ENCODE results near the gene MAPK6.
"Not testable (repeated sequence)": the region's sequence is repeated elsewhere in the genome, so short reads cannot be mapped to it uniquely, and the experiment has no call there.

Gene MAPK6

GRCh38 chr15:52080031-52080430 lies 61.0 kb downstream of the MAPK6 start:
- DNase-seq (ENCODE audit: low read depth, low spot score), result no peak

DNA sequence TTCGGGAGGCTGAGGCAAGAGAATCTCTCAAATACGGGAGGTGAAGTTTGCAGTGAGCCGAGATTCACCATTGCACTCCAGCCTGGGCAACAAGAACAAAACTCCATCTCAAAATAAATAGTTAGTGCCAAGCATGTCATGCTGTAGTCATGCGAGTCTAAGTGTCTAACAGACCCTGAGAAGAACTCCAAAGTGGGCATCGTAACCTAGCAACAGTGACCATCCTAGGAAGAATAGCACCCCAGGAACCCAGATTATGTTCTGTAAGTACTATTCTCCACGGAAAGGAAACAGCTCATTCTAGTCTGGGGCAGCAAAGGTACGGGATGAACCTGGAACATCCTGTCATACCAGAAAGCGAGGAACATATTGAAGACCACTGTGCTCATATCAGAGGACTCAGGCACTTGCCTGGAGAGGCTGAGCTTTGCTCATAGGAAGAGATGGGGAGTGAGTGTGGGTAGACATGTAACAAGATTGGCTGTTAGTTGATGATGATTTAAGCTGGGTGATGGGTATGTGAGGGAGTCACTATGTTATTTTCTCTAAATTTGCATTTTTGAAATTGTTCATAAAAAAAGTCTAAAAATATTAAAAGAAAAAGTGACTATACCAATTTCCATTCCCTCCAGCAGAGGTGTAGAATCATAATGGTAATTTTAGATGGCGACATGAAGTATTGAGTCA lies 61.8 kb downstream of the MAPK6 start:
- DNase-seq (ENCODE audit: low read depth, low spot score), result no peak

GRCh38 chr15:52082197-52083036 lies 63.4 kb downstream of the MAPK6 start:
- no peak for DNase-seq (ENCODE audit: low read depth, low spot score)

DNA sequence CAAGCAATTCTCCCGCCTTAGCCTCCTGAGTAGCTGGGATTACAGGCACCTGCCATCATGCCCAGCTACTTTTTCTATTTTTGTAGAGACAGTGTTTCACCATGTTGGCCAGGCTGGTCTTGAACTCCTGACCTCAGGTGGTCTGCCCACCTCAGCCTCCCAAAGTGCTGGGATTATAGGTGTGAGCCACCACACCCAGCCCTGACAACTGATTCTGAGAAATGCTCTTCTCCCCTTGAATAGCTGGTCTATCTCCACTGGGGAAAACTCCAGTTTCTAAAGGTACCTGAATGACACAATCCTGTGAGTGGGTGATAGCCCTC lies 64.0 kb downstream of the MAPK6 start:
- not testable (repeated sequence) for DNase-seq (ENCODE audit: low read depth, low spot score)

DNA sequence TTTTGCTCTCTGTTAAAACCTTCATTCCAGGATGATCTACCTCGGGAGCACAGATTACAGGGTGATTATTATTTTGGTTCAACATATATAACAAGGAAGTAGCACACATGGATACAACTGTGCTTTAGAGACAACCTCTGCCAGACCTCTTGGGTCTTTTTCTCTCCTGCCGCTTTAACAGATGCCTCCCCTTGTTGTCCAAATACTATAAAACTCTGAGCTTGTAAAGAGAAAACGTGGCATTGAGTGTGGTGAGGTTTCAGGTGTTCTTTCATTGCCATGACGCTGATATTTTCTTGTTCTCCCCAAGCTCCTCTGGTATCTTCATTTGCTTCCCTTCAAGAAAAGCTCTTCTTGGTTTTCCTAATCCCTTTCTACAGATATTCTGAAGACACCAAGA lies 64.6 kb downstream of the MAPK6 start:
- DNase-seq (ENCODE audit: low read depth, low spot score), result no peak

DNA sequence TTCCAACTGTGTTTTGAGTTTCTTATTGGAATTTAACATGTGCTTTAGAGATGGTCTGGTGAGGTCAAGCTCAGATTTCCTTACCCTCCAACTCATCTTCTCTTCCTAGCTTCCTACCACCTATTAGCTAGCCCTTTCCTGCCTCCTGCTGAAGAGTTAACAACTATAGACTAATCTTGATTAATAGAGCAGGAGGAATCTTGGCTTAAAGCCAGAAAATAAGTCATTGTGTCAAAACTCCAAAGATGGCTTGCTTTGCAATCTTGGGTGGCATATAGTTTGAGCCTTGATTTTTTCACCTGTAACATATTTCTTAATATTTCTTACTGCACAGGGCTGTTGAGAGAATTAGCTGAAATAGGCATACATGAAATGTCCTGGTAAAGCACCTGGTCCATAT lies 66.3 kb downstream of the MAPK6 start:
- no peak for DNase-seq (ENCODE audit: low read depth, low spot score)

DNA sequence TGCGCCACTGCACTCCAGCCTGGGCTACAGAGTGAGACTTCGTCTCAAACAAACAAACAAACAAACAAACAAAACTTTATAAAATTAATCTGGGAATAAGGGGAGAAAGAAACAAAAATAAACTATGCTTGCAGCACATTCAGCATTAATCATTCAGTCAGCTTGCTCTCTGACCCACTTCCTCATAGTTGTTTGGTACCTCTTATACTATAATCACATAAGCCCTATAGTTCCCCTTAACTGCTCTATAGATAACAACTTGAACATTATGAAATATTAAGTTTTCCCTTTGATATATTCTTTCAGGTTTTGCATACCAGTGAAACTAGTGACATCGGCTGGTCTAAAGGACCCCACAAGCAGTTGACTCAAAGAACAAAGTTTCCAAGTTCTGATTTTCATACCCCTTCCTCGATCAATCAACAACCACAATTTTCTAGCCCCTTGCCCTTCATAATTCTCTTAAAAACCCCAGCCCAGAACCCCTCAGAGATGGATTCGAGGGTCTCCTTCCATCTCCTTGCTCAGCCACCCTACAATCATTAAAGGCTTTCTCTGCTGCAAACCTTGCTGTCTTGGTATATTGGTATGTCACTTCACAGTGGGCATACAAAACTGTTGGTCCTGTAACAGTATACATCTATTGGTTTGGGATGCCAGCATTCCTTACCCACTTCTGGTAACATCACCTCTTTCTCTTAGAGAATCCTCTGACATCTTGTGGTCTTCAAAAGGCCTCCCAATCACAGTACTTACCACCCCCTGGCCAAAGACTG lies 67.2 kb downstream of the MAPK6 start:
- no peak for DNase-seq (ENCODE audit: low read depth, low spot score)

- no peak for DNase-seq (ENCODE audit: low read depth, low spot score)
Measured at GRCh38 chr15:52090193-52090592, 71.2 kb downstream of the MAPK6 start.

DNA sequence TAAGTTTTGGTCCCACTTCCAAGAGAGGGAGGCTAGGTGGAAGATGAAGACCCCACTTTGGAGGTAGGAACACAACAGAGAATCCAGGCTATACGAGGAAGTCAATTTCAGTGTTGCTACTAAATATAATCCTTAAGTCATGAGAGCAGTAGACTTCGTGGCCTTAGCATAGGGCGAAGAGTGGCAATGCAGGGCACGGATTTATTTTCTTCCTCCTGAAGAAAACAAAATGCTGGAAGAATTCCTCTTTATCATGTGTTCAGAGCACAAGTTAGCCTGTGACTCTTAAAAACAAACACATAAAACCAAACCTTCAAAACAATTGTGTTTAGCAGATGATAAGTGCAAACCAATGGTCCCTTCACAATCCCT lies 74.1 kb downstream of the MAPK6 start:
- DNase-seq (ENCODE audit: low read depth, low spot score), result no peak

GRCh38 chr15:52093539-52094510 lies 74.8 kb downstream of the MAPK6 start:
- no peak for DNase-seq (ENCODE audit: low read depth, low spot score)

- no peak for DNase-seq (ENCODE audit: low read depth, low spot score)
Measured at GRCh38 chr15:52094811-52095584, 76.0 kb downstream of the MAPK6 start.

GRCh38 chr15:52095597-52096262 lies 76.7 kb downstream of the MAPK6 start:
- peak; percentile 63 for DNase-seq (ENCODE audit: low read depth, low spot score)

- not testable (repeated sequence) for DNase-seq (ENCODE audit: low read depth, low spot score)
Measured at GRCh38 chr15:52096536-52096935, 77.5 kb downstream of the MAPK6 start.

DNA sequence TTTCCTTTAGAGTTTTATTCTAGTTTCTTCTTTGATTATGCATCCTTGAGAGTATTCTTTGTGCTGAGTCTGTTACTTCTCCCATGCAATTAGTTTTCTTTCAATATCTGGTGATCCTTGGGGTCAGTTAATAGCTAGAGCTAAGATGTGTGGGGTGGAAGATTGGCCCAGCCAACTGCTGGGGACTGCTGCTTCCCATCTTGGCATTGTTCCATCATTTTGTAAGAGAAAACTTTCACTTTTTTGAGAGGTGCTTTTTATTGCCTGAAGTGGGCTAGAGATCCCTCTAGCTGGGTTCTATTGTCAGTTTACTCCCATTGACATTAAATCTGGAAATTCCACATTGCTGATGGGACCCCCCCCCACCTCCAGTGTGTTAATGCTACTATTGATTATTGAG lies 78.2 kb downstream of the MAPK6 start:
- no peak for DNase-seq (ENCODE audit: low read depth, low spot score)

GRCh38 chr15:52098323-52098722 lies 79.3 kb downstream of the MAPK6 start:
- no peak for DNase-seq (ENCODE audit: low read depth, low spot score)

DNA sequence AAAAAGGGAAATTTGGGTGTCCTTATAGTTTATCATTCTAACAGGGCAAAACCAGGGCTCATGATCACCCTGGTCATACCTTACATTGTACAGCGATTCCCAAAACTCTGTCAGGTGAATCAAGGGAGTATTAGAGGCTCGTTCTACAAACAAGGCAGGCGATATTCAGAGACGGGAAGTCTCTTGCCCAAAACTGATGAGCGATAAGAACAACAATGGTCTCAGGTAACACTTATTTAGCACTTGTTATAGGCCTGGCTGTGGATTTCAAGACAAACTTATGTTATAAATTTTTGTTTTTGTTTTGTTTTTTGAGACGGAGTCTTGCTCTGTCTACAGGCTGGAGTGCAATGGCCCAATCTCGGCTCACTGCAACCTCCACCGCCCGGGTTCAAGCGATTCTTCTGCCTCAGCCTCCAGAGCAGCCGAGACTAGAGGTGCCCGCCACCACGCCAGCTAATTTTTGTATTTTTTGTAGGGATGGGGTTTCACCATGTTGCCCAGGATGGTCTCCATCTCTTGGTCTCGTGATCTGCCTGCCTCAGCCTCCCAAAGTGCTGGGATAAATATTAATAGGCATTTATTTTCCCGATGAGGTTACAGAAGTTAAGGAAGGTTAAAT lies 80.7 kb downstream of the MAPK6 start:
- no peak for DNase-seq (ENCODE audit: low read depth, low spot score)

DNA sequence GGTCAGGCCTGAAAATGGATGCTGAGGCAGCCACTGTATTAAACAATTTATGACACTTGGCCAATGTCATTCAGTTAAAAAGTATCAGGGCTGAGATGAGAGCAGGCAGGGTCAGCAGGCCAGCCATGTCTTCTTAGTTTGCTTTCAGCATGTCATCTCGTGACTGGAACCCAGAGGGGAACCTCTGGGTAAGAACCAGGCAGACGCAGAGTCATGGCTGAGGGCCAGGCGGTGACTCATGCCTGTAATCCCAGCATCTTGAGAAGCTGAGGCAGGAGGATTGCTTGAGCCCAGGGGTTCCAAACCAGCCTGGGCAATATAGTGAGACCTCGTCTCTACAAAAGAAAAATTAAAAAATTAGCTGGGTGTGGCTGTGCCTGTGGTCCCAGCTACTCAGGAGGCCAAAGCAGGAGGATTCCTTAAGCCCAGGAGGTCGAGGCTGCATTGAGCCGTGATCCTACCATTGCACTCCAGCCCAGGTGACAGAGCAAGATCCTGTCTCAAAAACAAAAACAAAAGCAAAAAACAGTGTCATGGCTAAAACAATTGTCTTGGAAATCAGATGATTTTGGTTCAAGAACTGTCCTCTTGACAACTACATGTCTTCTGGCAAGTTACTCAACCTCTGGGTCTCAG lies 81.9 kb downstream of the MAPK6 start:
- peak; percentile 96 for DNase-seq (ENCODE audit: low read depth, low spot score)

DNA sequence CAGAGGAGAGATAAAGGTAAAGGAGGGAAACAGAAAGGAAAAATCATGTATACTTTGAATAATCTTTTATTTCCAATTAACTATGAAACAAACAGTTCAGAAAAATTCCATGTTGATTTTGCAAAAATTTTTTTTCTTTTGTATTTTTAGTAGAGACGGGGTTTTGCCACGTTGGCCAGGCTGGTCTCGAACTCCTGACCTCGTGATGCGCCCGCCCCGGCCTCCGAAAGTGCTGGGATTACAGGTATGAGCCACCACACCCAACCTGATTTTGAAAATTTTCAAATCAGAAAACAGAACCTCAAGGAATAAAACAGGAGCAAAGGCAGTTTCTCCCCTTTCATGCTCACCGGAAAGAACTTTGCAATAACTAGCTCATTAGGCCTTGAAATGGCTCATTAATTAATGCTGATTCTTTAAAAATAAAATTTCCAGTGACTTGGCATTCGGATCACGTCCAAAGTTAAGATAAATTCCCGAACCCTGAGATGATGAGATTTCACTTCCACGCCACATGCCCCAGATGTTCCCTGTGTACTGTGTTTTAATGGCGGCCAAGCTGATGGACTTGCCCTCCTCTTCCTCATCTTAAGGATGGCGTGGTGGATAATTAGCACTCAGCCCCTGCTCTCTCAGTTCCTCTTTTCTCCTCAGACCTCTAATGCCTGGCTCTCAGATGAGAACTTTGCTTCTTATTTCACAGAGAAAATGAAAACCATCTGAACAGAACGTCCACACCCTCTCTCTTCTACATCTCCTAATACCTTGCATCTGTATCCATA lies 82.7 kb downstream of the MAPK6 start:
- DNase-seq (ENCODE audit: low read depth, low spot score), result no peak

Measured in brain pericyte (primary cell).